Endothelial cell of umbilical vein (primary cell): Measurements from ENCODE around the gene RMC1.

Source experiments
- CTCF ChIP-seq, 2 donors: IDR thresholded peaks; 1 replicate in 1 of 2; 2 replicates in 1 of 2; pipeline ENCODE4 v1.5.1; 2011; ENCODE audit warnings: low read length in 2 of 2, mild to moderate bottlenecking in 2 of 2, moderate library complexity in 2 of 2, control low read depth in 1 of 2, inconsistent platforms in 1 of 2, low read depth in 1 of 2; ENCODE audit not compliant: insufficient read depth in 1 of 2; ENCODE audit errors: extremely low read depth in 1 of 2
- EZH2 ChIP-seq: IDR thresholded peaks from 2 replicates; pipeline ENCODE4 v1.6.1; 2012; ENCODE audit warnings: borderline replicate concordance, low read depth, mild to moderate bottlenecking, moderate library complexity, low read length, inconsistent platforms; ENCODE audit not compliant: severe bottlenecking
- FOS ChIP-seq: IDR thresholded peaks from 2 replicates; pipeline ENCODE4 v1.6.1; 2011; ENCODE audit warnings: mild to moderate bottlenecking, low read length, moderate library complexity, borderline replicate concordance; ENCODE audit not compliant: insufficient read depth
- JUN ChIP-seq: IDR thresholded peaks from 2 replicates; pipeline ENCODE4 v1.6.1; 2011; ENCODE audit warnings: borderline replicate concordance, low read depth; ENCODE audit not compliant: insufficient read length, insufficient read depth
- POLR2A ChIP-seq: IDR thresholded peaks from 2 replicates; pipeline ENCODE4 v1.6.1; 2012; ENCODE audit warnings: low read depth, mild to moderate bottlenecking, control low read depth, low read length
- POLR2AphosphoS5 ChIP-seq: IDR thresholded peaks from 2 replicates; pipeline ENCODE4 v1.6.1; 2012; ENCODE audit warnings: low read depth, mild to moderate bottlenecking, control low read depth, low read length, moderate library complexity; ENCODE audit not compliant: insufficient read depth
- TF ChIP-seq, protein P1 (sequence below): IDR thresholded peaks from 2 replicates; pipeline ENCODE4 v1.6.1; 2011; ENCODE audit not compliant: insufficient read depth, insufficient read length

DNA sequence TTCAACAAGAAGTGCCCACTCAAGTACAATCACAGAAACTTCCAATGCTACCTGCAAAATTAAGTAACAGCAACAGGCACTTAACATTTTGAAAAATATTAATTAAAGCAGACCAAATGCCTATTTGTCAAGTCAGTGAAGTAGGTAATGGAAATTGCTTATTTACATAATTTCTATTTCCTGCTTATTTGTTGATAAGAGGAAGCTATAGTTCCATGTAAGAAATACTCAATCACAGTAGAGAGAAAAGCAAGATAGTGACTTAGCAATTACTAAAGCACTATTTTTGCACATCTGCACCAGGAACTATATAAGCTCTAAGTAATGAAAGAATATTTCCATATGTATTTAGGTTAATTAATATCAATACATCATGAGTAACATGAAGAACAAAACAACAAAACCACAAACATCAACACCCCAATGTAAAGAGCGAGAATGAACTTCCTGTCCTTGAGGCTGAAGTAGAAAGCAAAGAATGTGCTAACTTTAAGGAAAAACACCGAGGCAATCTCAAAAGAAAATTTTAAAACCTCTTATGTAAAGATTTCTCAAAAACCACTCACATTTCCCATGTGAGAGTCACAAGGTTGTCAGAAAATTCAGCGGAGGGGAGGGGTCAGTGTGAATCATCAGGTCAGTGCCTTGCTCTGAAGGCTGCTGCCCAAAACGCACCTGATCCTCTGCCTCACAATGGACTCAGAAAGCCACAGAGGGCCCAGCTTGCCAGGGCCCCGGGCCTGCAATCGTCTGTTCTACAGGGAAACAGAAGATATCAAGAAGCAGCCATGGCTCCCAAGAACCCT, 70.5 kb downstream of the RMC1 start:
- TF ChIP-seq POLR2AphosphoS5 (no peak), CTCF (IDR thresholded peaks at IDR 0.05; ENCODE audit: extremely low read depth in 1 of 2, insufficient read depth in 1 of 2, low read depth in 1 of 2, low read length in 2 of 2) (no peak), POLR2A (no peak), FOS (no peak), EZH2 (no peak), JUN (no peak)
- TF ChIP-seq, protein P1, sequence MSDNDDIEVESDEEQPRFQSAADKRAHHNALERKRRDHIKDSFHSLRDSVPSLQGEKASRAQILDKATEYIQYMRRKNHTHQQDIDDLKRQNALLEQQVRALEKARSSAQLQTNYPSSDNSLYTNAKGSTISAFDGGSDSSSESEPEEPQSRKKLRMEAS, result no peak
